Measurements from ENCODE around the gene CYP1A2. TPM values are rescaled to one million over a fixed set of nuclear protein-coding genes. Genes with fewer than 3 reads are reported as not detected.
A peak's percentile ranks its signal among the peaks of the same experiment; 100 is the strongest.

The CYP1A2 gene
- total and polyA plus RNA-seq, 2 of the 13 experiments (the other 11 are each of a cell fraction or from before 2014, with no cell fraction given), result 0.07 TPM; not detected in 1

DNA sequence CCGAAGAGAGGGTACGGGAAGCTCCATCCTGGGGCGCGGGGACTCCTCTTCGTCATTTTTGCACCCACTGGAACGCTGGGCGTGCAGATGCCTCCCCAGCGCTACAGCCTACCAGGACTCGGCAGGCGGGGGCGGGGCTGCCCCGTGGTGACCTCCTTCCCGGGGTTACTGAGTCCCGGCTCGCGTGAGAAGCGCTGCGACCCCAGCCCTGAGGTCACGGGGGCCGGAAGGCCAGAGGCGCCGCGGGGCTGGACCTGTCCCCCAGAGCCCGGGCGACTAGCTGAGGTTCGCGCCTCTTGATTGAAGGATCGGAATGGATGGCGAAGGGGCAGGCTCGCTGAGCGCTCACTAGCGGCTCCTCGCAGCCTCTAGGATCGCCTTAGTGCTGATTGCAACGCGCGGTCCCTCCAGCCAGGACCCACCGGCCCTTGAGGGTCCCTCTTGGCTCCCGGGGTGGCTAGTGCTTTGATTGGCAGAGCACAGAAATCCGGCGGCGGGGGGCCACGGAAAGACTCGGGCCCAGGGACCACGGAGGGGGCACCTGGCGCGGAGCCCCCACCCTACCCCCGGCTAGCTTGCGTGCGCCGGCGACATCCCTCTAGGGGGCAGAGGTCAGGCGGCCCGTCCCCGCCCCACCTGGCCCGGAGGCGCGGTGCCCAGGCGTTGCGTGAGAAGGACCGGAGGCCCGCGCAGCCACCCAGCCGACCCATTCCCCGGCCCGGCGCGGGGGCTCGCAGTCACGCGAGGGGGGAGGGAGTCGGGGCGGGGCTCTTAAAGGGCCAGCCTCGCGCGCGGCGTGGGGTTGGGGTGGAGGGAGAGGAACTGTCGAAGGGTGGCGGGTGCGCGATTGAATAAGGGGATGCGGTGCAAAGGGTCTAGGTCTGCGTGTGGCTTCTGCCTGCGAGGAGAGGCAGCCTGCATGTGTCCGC is 22.5 kb upstream of the CYP1A2 start (continued):
- TF ChIP-seq, protein P1, sequence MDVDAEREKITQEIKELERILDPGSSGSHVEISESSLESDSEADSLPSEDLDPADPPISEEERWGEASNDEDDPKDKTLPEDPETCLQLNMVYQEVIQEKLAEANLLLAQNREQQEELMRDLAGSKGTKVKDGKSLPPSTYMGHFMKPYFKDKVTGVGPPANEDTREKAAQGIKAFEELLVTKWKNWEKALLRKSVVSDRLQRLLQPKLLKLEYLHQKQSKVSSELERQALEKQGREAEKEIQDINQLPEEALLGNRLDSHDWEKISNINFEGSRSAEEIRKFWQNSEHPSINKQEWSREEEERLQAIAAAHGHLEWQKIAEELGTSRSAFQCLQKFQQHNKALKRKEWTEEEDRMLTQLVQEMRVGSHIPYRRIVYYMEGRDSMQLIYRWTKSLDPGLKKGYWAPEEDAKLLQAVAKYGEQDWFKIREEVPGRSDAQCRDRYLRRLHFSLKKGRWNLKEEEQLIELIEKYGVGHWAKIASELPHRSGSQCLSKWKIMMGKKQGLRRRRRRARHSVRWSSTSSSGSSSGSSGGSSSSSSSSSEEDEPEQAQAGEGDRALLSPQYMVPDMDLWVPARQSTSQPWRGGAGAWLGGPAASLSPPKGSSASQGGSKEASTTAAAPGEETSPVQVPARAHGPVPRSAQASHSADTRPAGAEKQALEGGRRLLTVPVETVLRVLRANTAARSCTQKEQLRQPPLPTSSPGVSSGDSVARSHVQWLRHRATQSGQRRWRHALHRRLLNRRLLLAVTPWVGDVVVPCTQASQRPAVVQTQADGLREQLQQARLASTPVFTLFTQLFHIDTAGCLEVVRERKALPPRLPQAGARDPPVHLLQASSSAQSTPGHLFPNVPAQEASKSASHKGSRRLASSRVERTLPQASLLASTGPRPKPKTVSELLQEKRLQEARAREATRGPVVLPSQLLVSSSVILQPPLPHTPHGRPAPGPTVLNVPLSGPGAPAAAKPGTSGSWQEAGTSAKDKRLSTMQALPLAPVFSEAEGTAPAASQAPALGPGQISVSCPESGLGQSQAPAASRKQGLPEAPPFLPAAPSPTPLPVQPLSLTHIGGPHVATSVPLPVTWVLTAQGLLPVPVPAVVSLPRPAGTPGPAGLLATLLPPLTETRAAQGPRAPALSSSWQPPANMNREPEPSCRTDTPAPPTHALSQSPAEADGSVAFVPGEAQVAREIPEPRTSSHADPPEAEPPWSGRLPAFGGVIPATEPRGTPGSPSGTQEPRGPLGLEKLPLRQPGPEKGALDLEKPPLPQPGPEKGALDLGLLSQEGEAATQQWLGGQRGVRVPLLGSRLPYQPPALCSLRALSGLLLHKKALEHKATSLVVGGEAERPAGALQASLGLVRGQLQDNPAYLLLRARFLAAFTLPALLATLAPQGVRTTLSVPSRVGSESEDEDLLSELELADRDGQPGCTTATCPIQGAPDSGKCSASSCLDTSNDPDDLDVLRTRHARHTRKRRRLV (CRISPR knock-in tag; IDR thresholded peaks at IDR 0.05), result peak; percentile 72; the same call in 1 of the 2 replicates
- no peak for TF ChIP-seq ZNF430 (CRISPR knock-in tag; IDR thresholded peaks at IDR 0.05)
- TF ChIP-seq, protein P2, sequence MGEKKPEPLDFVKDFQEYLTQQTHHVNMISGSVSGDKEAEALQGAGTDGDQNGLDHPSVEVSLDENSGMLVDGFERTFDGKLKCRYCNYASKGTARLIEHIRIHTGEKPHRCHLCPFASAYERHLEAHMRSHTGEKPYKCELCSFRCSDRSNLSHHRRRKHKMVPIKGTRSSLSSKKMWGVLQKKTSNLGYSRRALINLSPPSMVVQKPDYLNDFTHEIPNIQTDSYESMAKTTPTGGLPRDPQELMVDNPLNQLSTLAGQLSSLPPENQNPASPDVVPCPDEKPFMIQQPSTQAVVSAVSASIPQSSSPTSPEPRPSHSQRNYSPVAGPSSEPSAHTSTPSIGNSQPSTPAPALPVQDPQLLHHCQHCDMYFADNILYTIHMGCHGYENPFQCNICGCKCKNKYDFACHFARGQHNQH (CRISPR knock-in tag; IDR thresholded peaks at IDR 0.05), result peak; percentile 44; the same call in 1 of the 2 replicates
- 0 out of 2 replicates have a peak, but pooled peaks have one; percentile 51 for TF ChIP-seq ZNF274 (CRISPR knock-in tag; IDR thresholded peaks at IDR 0.05)
- TF ChIP-seq ARNTL (CRISPR knock-in tag; IDR thresholded peaks at IDR 0.05), result peak; percentile 8; the same call in 1 of the 2 replicates
- TF ChIP-seq MAFG (CRISPR knock-in tag; IDR thresholded peaks at IDR 0.05), result no peak
- no peak for TF ChIP-seq ZNF33B (CRISPR knock-in tag; IDR thresholded peaks at IDR 0.05)
- TF ChIP-seq RNF2 (conservative IDR thresholded peaks at IDR 0.05; ENCODE audit: low read depth), result no peak
- TF ChIP-seq, protein P3, sequence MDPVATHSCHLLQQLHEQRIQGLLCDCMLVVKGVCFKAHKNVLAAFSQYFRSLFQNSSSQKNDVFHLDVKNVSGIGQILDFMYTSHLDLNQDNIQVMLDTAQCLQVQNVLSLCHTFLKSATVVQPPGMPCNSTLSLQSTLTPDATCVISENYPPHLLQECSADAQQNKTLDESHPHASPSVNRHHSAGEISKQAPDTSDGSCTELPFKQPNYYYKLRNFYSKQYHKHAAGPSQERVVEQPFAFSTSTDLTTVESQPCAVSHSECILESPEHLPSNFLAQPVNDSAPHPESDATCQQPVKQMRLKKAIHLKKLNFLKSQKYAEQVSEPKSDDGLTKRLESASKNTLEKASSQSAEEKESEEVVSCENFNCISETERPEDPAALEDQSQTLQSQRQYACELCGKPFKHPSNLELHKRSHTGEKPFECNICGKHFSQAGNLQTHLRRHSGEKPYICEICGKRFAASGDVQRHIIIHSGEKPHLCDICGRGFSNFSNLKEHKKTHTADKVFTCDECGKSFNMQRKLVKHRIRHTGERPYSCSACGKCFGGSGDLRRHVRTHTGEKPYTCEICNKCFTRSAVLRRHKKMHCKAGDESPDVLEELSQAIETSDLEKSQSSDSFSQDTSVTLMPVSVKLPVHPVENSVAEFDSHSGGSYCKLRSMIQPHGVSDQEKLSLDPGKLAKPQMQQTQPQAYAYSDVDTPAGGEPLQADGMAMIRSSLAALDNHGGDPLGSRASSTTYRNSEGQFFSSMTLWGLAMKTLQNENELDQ (CRISPR knock-in tag; IDR thresholded peaks at IDR 0.05; ENCODE audit: borderline replicate concordance), result no peak
- TF ChIP-seq, protein P4, sequence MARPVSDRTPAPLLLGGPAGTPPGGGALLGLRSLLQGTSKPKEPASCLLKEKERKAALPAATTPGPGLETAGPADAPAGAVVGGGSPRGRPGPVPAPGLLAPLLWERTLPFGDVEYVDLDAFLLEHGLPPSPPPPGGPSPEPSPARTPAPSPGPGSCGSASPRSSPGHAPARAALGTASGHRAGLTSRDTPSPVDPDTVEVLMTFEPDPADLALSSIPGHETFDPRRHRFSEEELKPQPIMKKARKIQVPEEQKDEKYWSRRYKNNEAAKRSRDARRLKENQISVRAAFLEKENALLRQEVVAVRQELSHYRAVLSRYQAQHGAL (CRISPR knock-in tag; IDR thresholded peaks at IDR 0.05; ENCODE audit: not compliant biosample characterization), result no peak
- no peak for TF ChIP-seq SOX6 (IDR thresholded peaks at IDR 0.05)
- peak; percentile 51 for TF ChIP-seq SOX6 (CRISPR knock-in tag; IDR thresholded peaks at IDR 0.05)
- TF ChIP-seq, protein P5, sequence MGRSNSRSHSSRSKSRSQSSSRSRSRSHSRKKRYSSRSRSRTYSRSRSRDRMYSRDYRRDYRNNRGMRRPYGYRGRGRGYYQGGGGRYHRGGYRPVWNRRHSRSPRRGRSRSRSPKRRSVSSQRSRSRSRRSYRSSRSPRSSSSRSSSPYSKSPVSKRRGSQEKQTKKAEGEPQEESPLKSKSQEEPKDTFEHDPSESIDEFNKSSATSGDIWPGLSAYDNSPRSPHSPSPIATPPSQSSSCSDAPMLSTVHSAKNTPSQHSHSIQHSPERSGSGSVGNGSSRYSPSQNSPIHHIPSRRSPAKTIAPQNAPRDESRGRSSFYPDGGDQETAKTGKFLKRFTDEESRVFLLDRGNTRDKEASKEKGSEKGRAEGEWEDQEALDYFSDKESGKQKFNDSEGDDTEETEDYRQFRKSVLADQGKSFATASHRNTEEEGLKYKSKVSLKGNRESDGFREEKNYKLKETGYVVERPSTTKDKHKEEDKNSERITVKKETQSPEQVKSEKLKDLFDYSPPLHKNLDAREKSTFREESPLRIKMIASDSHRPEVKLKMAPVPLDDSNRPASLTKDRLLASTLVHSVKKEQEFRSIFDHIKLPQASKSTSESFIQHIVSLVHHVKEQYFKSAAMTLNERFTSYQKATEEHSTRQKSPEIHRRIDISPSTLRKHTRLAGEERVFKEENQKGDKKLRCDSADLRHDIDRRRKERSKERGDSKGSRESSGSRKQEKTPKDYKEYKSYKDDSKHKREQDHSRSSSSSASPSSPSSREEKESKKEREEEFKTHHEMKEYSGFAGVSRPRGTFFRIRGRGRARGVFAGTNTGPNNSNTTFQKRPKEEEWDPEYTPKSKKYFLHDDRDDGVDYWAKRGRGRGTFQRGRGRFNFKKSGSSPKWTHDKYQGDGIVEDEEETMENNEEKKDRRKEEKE (IDR thresholded peaks at IDR 0.05), result no peak
- TF ChIP-seq TBL1XR1 (IDR thresholded peaks at IDR 0.05; ENCODE audit: borderline replicate concordance, low read length, partially characterized antibody), result peak; percentile 30
- no peak for TF ChIP-seq ZNF251 (CRISPR knock-in tag; IDR thresholded peaks at IDR 0.05)
- TF ChIP-seq SP5 (CRISPR knock-in tag; IDR thresholded peaks at IDR 0.05; ENCODE audit: borderline replicate concordance, low read depth), result peak; percentile 88
